C4-2B (cell line): Measurements from ENCODE around the gene DLGAP1.

Experiments
- H3K27ac ChIP-seq: fragments of 450-650 bp; 2 replicates; pipeline ENCODE4 v1.5.1; 2017
- CTCF ChIP-seq: fragments of 450-650 bp; conservative IDR thresholded peaks from 2 replicates; pipeline ENCODE4 v1.5.1; 2017; ENCODE audit warnings: mild to moderate bottlenecking
- ZFX ChIP-seq: fragments of 450-650 bp; IDR thresholded peaks from 2 replicates; pipeline ENCODE4 v1.6.1; 2017

Gene DLGAP1

DNA sequence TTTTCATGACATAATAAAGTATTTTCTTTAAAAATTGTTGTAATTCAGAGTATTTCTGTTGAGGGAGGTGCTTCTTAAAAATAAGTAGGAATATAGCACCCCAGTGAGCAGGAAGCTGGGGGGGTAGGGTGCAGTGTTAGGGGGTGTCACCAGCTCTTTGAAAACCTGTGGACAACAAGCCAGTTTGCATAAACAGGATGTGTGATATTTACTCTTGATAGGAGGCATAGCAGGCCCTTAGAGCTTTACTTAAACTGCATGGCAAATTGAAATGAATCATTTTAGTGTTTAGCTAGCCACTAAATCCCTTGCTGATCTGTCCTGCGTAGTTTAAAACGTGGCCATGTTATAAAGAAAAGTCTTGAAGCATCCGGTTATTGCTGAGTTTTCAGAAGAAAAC is 996.7 kb downstream of the DLGAP1 start:
- H3K27ac ChIP-seq, result no peak overlapping the region
- no peak for TF ChIP-seq ZFX
- TF ChIP-seq CTCF, result no peak

DNA sequence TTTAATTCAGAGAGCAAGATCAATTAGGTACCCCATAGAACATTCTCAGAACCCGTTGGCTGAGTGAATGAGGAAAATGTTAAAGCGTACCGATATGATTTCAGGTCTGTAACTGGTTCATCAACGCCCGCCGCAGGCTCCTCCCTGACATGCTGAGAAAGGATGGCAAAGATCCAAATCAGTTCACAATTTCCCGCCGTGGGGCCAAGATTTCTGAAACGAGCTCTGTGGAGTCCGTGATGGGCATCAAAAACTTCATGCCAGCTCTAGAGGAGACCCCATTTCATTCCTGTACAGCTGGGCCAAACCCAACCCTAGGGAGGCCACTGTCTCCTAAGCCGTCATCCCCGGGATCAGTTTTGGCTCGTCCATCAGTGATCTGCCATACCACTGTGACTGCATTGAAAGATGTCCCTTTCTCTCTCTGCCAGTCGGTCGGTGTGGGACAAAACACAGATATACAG is 997.8 kb downstream of the DLGAP1 start:
- TF ChIP-seq CTCF (no peak), ZFX (no peak)
- H3K27ac ChIP-seq, result peak overlapping the region; percentile 32

DNA sequence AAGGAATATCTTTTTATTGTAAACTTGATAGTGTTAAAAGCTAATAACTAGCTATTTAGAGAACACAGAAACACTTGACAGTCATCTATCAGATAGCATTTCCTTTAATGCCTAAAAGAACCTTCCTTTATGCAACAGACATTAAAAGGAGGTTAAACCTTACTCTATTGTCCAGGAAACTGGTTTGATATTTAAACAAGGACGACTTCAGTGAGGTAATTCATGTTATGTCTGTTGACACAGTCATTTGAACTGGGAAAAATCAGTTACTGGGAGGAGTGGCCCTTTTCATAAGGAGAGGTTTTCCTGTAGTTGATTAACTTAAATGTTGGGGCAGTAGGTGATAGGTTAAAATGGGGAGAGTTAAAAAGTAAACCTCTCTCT is 998.4 kb downstream of the DLGAP1 start:
- TF ChIP-seq ZFX, result no peak
- no peak for TF ChIP-seq CTCF
- peak overlapping the region; percentile 79 for H3K27ac ChIP-seq

GRCh38 chr18:3455907-3456685 is 999.0 kb downstream of the DLGAP1 start:
- H3K27ac ChIP-seq, result peak overlapping the region; percentile 79
- no peak for TF ChIP-seq CTCF
- TF ChIP-seq ZFX, result no peak

GRCh38 chr18:3455090-3455635 is 999.9 kb downstream of the DLGAP1 start:
- no peak overlapping the region for H3K27ac ChIP-seq
- TF ChIP-seq ZFX, result no peak
- peak; percentile 69 for TF ChIP-seq CTCF

GRCh38 chr18:3454365-3455089 is 1000.6 kb downstream of the DLGAP1 start:
- TF ChIP-seq CTCF (peak; percentile 90), ZFX (no peak)
- no peak overlapping the region for H3K27ac ChIP-seq
